NCI-H128 (cell line): ENCODE results near the gene CGB1.
"Not testable (repeated sequence)": the region's sequence is repeated elsewhere in the genome, so short reads cannot be mapped to it uniquely, and the experiment has no call there.

Source experiments
- DNase-seq: peaks from one replicate; lab custom pipeline; 2025; ENCODE audit not compliant: unreplicated experiment; lab: John Stamatoyannopoulos, UW

CGB1 gene

GRCh38 chr19:49058562-49058961 lies 21.9 kb upstream of the CGB1 start:
- DNase-seq = no peak

GRCh38 chr19:49057636-49058234 lies 21.0 kb upstream of the CGB1 start, which contains the start of gene CGB7:
TSS of gene CGB7 (minus strand) at chr19:49057749. CDS start at chr19:49055375, 2,374 bp downstream.
- DNase-seq = peak; percentile 45

- not testable (repeated sequence) for DNase-seq
These were observed 20.4 kb upstream of the CGB1 start for GRCh38 chr19:49056902-49057596.

GRCh38 chr19:49056101-49056901 lies 19.6 kb upstream of the CGB1 start:
- no peak for DNase-seq

- not testable (repeated sequence) for DNase-seq
These were observed 13.8 kb upstream of the CGB1 start for GRCh38 chr19:49050376-49051033.

- DNase-seq = not testable (repeated sequence)
These were observed 13.1 kb upstream of the CGB1 start for GRCh38 chr19:49049834-49050233.

- DNase-seq = not testable (repeated sequence)
These were observed 12.3 kb upstream of the CGB1 start, which contains the start of gene CGB8 for GRCh38 chr19:49049011-49049410. TSS of gene CGB8 (minus strand) at chr19:49049111. CDS start at chr19:49048739, 372 bp downstream.

GRCh38 chr19:49043548-49043947 lies 6.9 kb upstream of the CGB1 start, which contains the start of gene CGB5:
TSS of gene CGB5 (plus strand) at chr19:49043848. CDS start at chr19:49044210, 362 bp downstream.
- DNase-seq = not testable (repeated sequence)

- DNase-seq = not testable (repeated sequence)
These were observed 6.0 kb upstream of the CGB1 start for GRCh38 chr19:49042666-49043065.

- DNase-seq = no peak
These were observed 5.5 kb upstream of the CGB1 start for GRCh38 chr19:49042177-49042576.

- not testable (repeated sequence) for DNase-seq
These were observed 3.0 kb upstream of the CGB1 start for GRCh38 chr19:49039736-49040135.

GRCh38 chr19:49038557-49039276 lies 2.0 kb upstream of the CGB1 start:
- DNase-seq = not testable (repeated sequence)

GRCh38 chr19:49038111-49038510 lies 1.4 kb upstream of the CGB1 start:
- DNase-seq = not testable (repeated sequence)

GRCh38 chr19:49031642-49032301 lies 4.9 kb downstream of the CGB1 start, which contains the start of gene CGB2:
TSS of gene CGB2 (plus strand) at chr19:49031890. CDS start at chr19:49032096, 206 bp downstream.
- not testable (repeated sequence) for DNase-seq

GRCh38 chr19:49030323-49030722 lies 6.4 kb downstream of the CGB1 start:
- not testable (repeated sequence) for DNase-seq

- not testable (repeated sequence) for DNase-seq
These were observed 6.9 kb downstream of the CGB1 start for GRCh38 chr19:49029749-49030148.

GRCh38 chr19:49028686-49029085 lies 8.0 kb downstream of the CGB1 start:
- DNase-seq = not testable (repeated sequence)

- not testable (repeated sequence) for DNase-seq
These were observed 11.1 kb downstream of the CGB1 start for GRCh38 chr19:49025599-49025998.

- DNase-seq = not testable (repeated sequence)
These were observed 11.6 kb downstream of the CGB1 start for GRCh38 chr19:49025088-49025487.
